DOHH2 (cell line): ENCODE results near the gene SUN1.

Experiments
- H3F3A ChIP-seq: fragments of 200-600 bp; sonication (generic), shearing (Covaris generic); 2 replicates; pipeline ENCODE4 v1.6.0; 2016; ENCODE audit warnings: antibody characterized with exemption, mild to moderate bottlenecking; ENCODE audit not compliant: control insufficient read depth, insufficient read depth
- H3K27ac ChIP-seq: fragments of 200-600 bp; sonication (generic); 2 replicates; pipeline ENCODE4 v1.5.1; 2014; ENCODE audit warnings: low read depth, mild to moderate bottlenecking, low read length, moderate library complexity
- H3K27me3 ChIP-seq: fragments of 200-600 bp; sonication (generic); 2 replicates; pipeline ENCODE4 v1.6.1; 2014; ENCODE audit warnings: mild to moderate bottlenecking, low read length, mixed read lengths; ENCODE audit not compliant: control insufficient read depth
- H3K36me3 ChIP-seq: fragments of 200-600 bp; sonication (generic); 2 replicates; pipeline ENCODE4 v1.6.1; 2014; ENCODE audit warnings: mild to moderate bottlenecking, low read length, moderate library complexity, mixed read lengths; ENCODE audit not compliant: control insufficient read depth
- H3K4me1 ChIP-seq: fragments of 200-600 bp; sonication (generic); 2 replicates; pipeline ENCODE4 v1.6.1; 2014; ENCODE audit warnings: mild to moderate bottlenecking, low read length, mixed read lengths; ENCODE audit not compliant: control insufficient read depth
- H3K4me2 ChIP-seq: fragments of 200-600 bp; sonication (generic); 2 replicates; pipeline ENCODE4 v1.6.0; 2014; ENCODE audit warnings: mild to moderate bottlenecking, low read length, moderate library complexity
- H3K4me3 ChIP-seq: fragments of 200-600 bp; sonication (generic); 2 replicates; pipeline ENCODE4 v1.5.1; 2014; ENCODE audit warnings: mild to moderate bottlenecking, low read length, mixed read lengths
- H3K79me2 ChIP-seq: fragments of 200-600 bp; sonication (generic); 2 replicates; pipeline ENCODE4 v1.6.1; 2014; ENCODE audit warnings: mild to moderate bottlenecking, low read length, mixed read lengths; ENCODE audit not compliant: control insufficient read depth
- H3K9me2 ChIP-seq: fragments of 200-600 bp; sonication (generic); replicated peaks from 2 replicates; pipeline ENCODE4 v1.6.1; 2014; ENCODE audit warnings: mild to moderate bottlenecking, low read length, mixed read lengths; ENCODE audit not compliant: control insufficient read depth
- H3K9me3 ChIP-seq: fragments of 200-600 bp; sonication (generic); 2 replicates; pipeline ENCODE4 v1.6.1; 2014; ENCODE audit warnings: antibody characterized with exemption, low read length, mixed read lengths; ENCODE audit not compliant: control insufficient read depth, insufficient read depth
- H4K20me1 ChIP-seq: fragments of 200-600 bp; sonication (generic); 2 replicates; pipeline ENCODE4 v1.6.0; 2014; ENCODE audit warnings: low read depth, mild to moderate bottlenecking, antibody characterized with exemption, low read length, moderate library complexity; ENCODE audit not compliant: control insufficient read depth, insufficient read depth
- CTCF ChIP-seq: fragments of 200-600 bp; sonication (generic); IDR thresholded peaks from one replicate; pipeline ENCODE4 v1.5.1; 2014; ENCODE audit warnings: antibody characterized with exemption, mild to moderate bottlenecking, low read depth, low read length; ENCODE audit not compliant: poor library complexity, severe bottlenecking
- EZH2phosphoT487 ChIP-seq: fragments of 200-600 bp; sonication (generic); IDR thresholded peaks from 2 replicates; pipeline ENCODE4 v1.6.1; 2017; ENCODE audit warnings: borderline replicate concordance, mild to moderate bottlenecking, antibody characterized with exemption, low read length, moderate library complexity, mixed read lengths

The SUN1 gene

GRCh38 chr7:883055-884021 lies 51.1 kb downstream of the SUN1 start:
- Histone ChIP-seq H3K9me2 (no peaks in the 10 kb centered on the region), H3K27ac (no peak overlapping the region), H3K79me2 (peaks cover 100% of the 10 kb centered on the region), H3K36me3 (peaks cover 43% of the 10 kb centered on the region), H3K4me1 (peaks cover 13% of the 10 kb centered on the region), H3K4me3 (no peak overlapping the region), H4K20me1 (peaks cover 17% of the 10 kb centered on the region), H3K27me3 (no peaks in the 10 kb centered on the region), H3K9me3 (no peaks in the 10 kb centered on the region), H3F3A (no peaks in the 10 kb centered on the region), H3K4me2 (no peak overlapping the region)
- TF ChIP-seq EZH2phosphoT487: no peak
- no peak for TF ChIP-seq CTCF

- no peaks in the 10 kb centered on the region for H3K9me2 ChIP-seq
- peaks cover 99% of the 10 kb centered on the region for H3K79me2 ChIP-seq
- H3K27me3 ChIP-seq: no peaks in the 10 kb centered on the region
- H3K27ac ChIP-seq: no peak overlapping the region
- TF ChIP-seq CTCF (no peak), EZH2phosphoT487 (no peak)
- no peaks in the 10 kb centered on the region for H3K9me3 ChIP-seq
- H4K20me1 ChIP-seq: peaks cover 8% of the 10 kb centered on the region
- H3K4me1 ChIP-seq: peaks cover 3% of the 10 kb centered on the region
- H3K4me3 ChIP-seq: no peak overlapping the region
- no peaks in the 10 kb centered on the region for H3F3A ChIP-seq
- H3K36me3 ChIP-seq: peaks cover 44% of the 10 kb centered on the region
- no peak overlapping the region for H3K4me2 ChIP-seq
Measured at GRCh38 chr7:884191-885003, 52.1 kb downstream of the SUN1 start.

DNA sequence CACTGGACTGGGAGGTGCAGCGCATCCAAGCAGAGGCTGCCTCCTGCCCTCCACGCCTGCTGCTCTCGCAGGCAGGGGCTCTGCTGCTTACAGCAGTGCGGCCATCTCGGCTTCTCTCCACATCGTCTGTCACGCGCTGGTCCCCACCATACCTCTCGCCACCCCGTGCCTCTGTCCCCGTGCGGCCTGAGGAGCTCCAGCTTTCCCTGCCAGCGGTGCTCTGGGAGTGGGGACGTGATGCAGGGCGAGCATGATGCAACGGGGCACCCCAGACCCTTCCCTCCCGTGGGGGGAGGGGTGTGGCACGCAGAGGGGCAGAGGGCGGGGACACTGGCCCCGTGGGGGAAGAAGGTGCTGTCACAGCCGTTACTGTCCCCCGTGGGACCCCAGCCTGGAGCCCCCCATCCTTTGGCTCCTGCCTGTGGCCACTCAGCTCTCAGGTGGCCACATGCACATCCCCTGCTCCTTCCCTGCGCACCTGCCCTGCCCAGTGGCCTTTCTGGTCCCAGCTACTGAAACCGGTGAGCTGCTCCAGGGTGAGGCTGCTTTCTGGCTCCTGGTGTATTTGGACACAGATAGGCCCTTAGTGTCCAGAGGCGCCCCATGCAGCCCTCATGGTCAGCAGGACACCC lies 53.1 kb downstream of the SUN1 start:
- H3K4me1 ChIP-seq: no peaks in the 10 kb centered on the region
- H3K4me2 ChIP-seq: no peak overlapping the region

More for the DNA sequence above, 53.1 kb downstream of the SUN1 start:
- Histone ChIP-seq H3K27me3 (no peaks in the 10 kb centered on the region), H3K9me2 (no peaks in the 10 kb centered on the region), H3K9me3 (no peaks in the 10 kb centered on the region), H3K79me2 (peaks cover 89% of the 10 kb centered on the region), H3F3A (no peaks in the 10 kb centered on the region), H3K36me3 (peaks cover 40% of the 10 kb centered on the region), H4K20me1 (peaks cover 3% of the 10 kb centered on the region), H3K4me3 (no peak overlapping the region), H3K27ac (no peak overlapping the region)
- no peak for TF ChIP-seq CTCF
- TF ChIP-seq EZH2phosphoT487: no peak
